HepG2 (cell line): ENCODE measurements around the gene SLC25A48. TPM values are rescaled to one million over a fixed set of nuclear protein-coding genes. Genes with fewer than 3 reads are reported as not detected.

Source experiments
- CREB3 ChIP-seq: sonication (generic); formaldehyde crosslinking; IDR thresholded peaks from 2 replicates; pipeline ENCODE4 v1.5.0; 2020; ENCODE audit warnings: missing genetic modification reagents
- CSRNP1 ChIP-seq: sonication (generic); formaldehyde crosslinking; IDR thresholded peaks from 2 replicates; pipeline ENCODE4 v1.8.1; 2023; ENCODE audit warnings: mild to moderate bottlenecking, missing genetic modification reagents
- DNMT1 ChIP-seq: sonication (generic); formaldehyde crosslinking; IDR thresholded peaks from 2 replicates; pipeline ENCODE4 v1.5.1; 2020; ENCODE audit warnings: mild to moderate bottlenecking, missing genetic modification reagents
- HBP1 ChIP-seq: IDR thresholded peaks from 2 replicates; pipeline ENCODE4 v1.6.1; 2016; ENCODE audit warnings: low read depth, control low read depth
- HIVEP1 ChIP-seq: sonication (generic); formaldehyde crosslinking; IDR thresholded peaks from 2 replicates; pipeline ENCODE4 v1.4.0; 2020; ENCODE audit warnings: mild to moderate bottlenecking, missing genetic modification reagents
- MNT ChIP-seq: fragments of 450-650 bp; IDR thresholded peaks from 2 replicates; pipeline ENCODE4 v1.6.1; 2016
- PRDM10 ChIP-seq: sonication (generic); formaldehyde crosslinking; IDR thresholded peaks from 2 replicates; pipeline ENCODE4 v1.4.0; 2020; ENCODE audit warnings: low read depth, missing genetic modification reagents
- SMYD3 ChIP-seq: sonication (generic); formaldehyde crosslinking; IDR thresholded peaks from 2 replicates; pipeline ENCODE4 v1.8.1; 2023; ENCODE audit warnings: mild to moderate bottlenecking, missing genetic modification reagents
- TIGD3 ChIP-seq: sonication (generic); formaldehyde crosslinking; IDR thresholded peaks from 2 replicates; pipeline ENCODE4 v1.5.1; 2020; ENCODE audit warnings: mild to moderate bottlenecking, missing genetic modification reagents, borderline replicate concordance
- ZBTB1 ChIP-seq: sonication (generic); formaldehyde crosslinking; IDR thresholded peaks from 2 replicates; pipeline ENCODE4 v1.4.0; 2020; ENCODE audit warnings: missing genetic modification reagents, borderline replicate concordance
- ZNF256 ChIP-seq: sonication (generic); formaldehyde crosslinking; conservative IDR thresholded peaks from 2 replicates; pipeline ENCODE4 v1.4.0; 2020; ENCODE audit warnings: missing genetic modification reagents
- ZNF260 ChIP-seq: sonication (generic); formaldehyde crosslinking; IDR thresholded peaks from 2 replicates; pipeline ENCODE4 v1.4.0; 2020; ENCODE audit warnings: missing genetic modification reagents, low read depth, mild to moderate bottlenecking, borderline replicate concordance
- ZNF3 ChIP-seq: IDR thresholded peaks from 2 replicates; pipeline ENCODE4 v1.7.0; 2017; ENCODE audit warnings: inconsistent platforms
- ZNF841 ChIP-seq: sonication (generic); formaldehyde crosslinking; IDR thresholded peaks from 2 replicates; pipeline ENCODE4 v1.8.1; 2023; ENCODE audit warnings: missing genetic modification reagents, borderline replicate concordance
- polyA plus RNA-seq, 8 experiments: library from polyadenylated mRNA; depleted of rRNA in 3 of 8; stranded (reverse) in 7 of 8; unstranded in 1 of 8; fragments of >200 nt; fragmentation: Illumina TruSeq in 4 of 8; extraction: Trizol in 4 of 8; gene quantifications; 2 replicates each; pipeline versions ENCODE4 v1.2.1 to v1.2.3, GENCODE V29; 2011 to 2016; ENCODE audit warnings: low read depth in 4 of 8, missing spikeins in 1 of 8, mixed read lengths in 1 of 8; ENCODE audit not compliant: insufficient read depth in 1 of 8
- total RNA-seq, 5 experiments: library from RNA; depleted of rRNA; stranded (reverse); fragments of >200 nt; fragmentation: Illumina TruSeq; extraction: Trizol; gene quantifications; 2 replicates each; pipeline ENCODE4 v1.2.3, GENCODE V29; 2016; ENCODE audit warnings: low read depth in 1 of 5

The SLC25A48 gene
- total and polyA plus RNA-seq, 2 of the 13 experiments (the other 11 are each of a cell fraction or from before 2014, with no cell fraction given) = 0.17 to 4.5 TPM

GRCh38 chr5:135930029-135930948 is 95.8 kb downstream of the SLC25A48 start (continued):
- TF ChIP-seq HBP1 (CRISPR knock-in tag) = no peak
- TF ChIP-seq SMYD3 (CRISPR knock-in tag) = no peak
- TF ChIP-seq HIVEP1 (CRISPR knock-in tag) = no peak
- no peak for TF ChIP-seq ZBTB1 (CRISPR knock-in tag)
- TF ChIP-seq ZNF256 (CRISPR knock-in tag) = no peak
- TF ChIP-seq CSRNP1 (CRISPR knock-in tag) = no peak
- no peak for TF ChIP-seq DNMT1 (CRISPR knock-in tag)
- TF ChIP-seq TIGD3 (CRISPR knock-in tag) = no peak
- TF ChIP-seq ZNF260 (CRISPR knock-in tag) = no peak
- TF ChIP-seq ZNF3 (CRISPR knock-in tag) = no peak
- TF ChIP-seq PRDM10 (CRISPR knock-in tag) = no peak
- no peak for TF ChIP-seq MNT
- no peak for TF ChIP-seq ZNF841
- TF ChIP-seq CREB3 (CRISPR knock-in tag) = 0 out of 2 replicates have a peak, but pooled peaks have one; percentile 24
